22Rv1 (cell line): ENCODE measurements around the gene EPHA6.

Source experiments
- CTCF ChIP-seq: fragments of 450-650 bp; IDR thresholded peaks from 2 replicates; pipeline ENCODE4 v1.5.1; 2017; ENCODE audit warnings: mild to moderate bottlenecking
- ZFX ChIP-seq: fragments of 450-650 bp; IDR thresholded peaks from 2 replicates; pipeline ENCODE4 v1.6.1; 2017; ENCODE audit warnings: antibody characterized with exemption, borderline replicate concordance

GRCh38 chr3:97384583-97384982 lies 570.2 kb downstream of the EPHA6 start:
- no peak for TF ChIP-seq CTCF
- TF ChIP-seq ZFX, result no peak
